Measurements from ENCODE around the gene SUPT3H. TPM values are rescaled to one million over a fixed set of nuclear protein-coding genes. Genes with fewer than 3 reads are reported as not detected.

Gene SUPT3H
- total RNA-seq, 1 experiment from 2014 or later, result 3.6 TPM

DNA sequence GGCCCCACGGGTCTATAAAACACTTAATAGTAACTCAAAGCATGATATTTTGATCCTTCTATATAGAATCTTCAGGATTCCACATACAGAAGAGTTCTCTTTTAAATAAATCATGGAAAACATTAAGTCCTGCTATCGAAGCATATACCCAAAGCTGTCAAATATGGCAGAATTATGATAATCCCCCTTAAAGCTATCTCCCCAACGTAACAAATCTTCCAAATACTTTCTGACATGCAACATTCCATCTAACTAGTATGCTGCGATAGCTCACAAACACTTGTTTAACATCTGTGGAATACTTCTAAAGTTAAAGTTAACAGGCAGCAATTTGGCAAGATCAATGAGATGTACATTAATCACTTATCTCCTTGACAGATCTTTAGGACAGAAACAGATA lies 420.6 kb downstream of the SUPT3H start:
- Histone ChIP-seq H4K20me1 (ENCODE audit: low read length) (no peaks in the 10 kb centered on the region), H3K4me3 (ENCODE audit: low read length) (no peak overlapping the region), H3F3A (ENCODE audit: low read length, unreplicated experiment) (no peaks in the 10 kb centered on the region), H3K4me2 (ENCODE audit: low read length) (no peak overlapping the region), H3K9me3 (ENCODE audit: low read length) (no peaks in the 10 kb centered on the region), H3K27ac (ENCODE audit: low read length) (no peak overlapping the region), H3K4me1 (ENCODE audit: insufficient read depth, low read length) (peaks cover 8% of the 10 kb centered on the region), H3K36me3 (ENCODE audit: low read depth, low read length) (no peaks in the 10 kb centered on the region), H3K9me2 (replicated peaks; ENCODE audit: low read length) (no peaks in the 10 kb centered on the region), H2AFZ (ENCODE audit: low read length) (no peak overlapping the region), H3K9ac (ENCODE audit: low read length) (no peak overlapping the region), H3K79me2 (ENCODE audit: low read length) (no peaks in the 10 kb centered on the region), H3K27me3 (ENCODE audit: low read length) (no peaks in the 10 kb centered on the region)
- intact Hi-C loops (cut with micrococcal nuclease), result no loop called here
- ChIA-PET CTCF (interaction anchor here (0.6 kb wide), 1 partner anchor 184 kb away, joined by 4 read pairs; no protein-coding TSS in a partner anchor), POLR2A (ENCODE audit: unreplicated experiment) (no interaction called here)
- BruUV-seq (replicated peaks), result no TSS peak
- TF ChIP-seq EZH2phosphoT487 (IDR thresholded peaks at IDR 0.05; ENCODE audit: borderline replicate concordance, low read length) (no peak), EZH2 (IDR thresholded peaks at IDR 0.05; ENCODE audit: low read length, unreplicated experiment) (no peak)
- TF ChIP-seq, protein P1, sequence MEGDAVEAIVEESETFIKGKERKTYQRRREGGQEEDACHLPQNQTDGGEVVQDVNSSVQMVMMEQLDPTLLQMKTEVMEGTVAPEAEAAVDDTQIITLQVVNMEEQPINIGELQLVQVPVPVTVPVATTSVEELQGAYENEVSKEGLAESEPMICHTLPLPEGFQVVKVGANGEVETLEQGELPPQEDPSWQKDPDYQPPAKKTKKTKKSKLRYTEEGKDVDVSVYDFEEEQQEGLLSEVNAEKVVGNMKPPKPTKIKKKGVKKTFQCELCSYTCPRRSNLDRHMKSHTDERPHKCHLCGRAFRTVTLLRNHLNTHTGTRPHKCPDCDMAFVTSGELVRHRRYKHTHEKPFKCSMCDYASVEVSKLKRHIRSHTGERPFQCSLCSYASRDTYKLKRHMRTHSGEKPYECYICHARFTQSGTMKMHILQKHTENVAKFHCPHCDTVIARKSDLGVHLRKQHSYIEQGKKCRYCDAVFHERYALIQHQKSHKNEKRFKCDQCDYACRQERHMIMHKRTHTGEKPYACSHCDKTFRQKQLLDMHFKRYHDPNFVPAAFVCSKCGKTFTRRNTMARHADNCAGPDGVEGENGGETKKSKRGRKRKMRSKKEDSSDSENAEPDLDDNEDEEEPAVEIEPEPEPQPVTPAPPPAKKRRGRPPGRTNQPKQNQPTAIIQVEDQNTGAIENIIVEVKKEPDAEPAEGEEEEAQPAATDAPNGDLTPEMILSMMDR (conservative IDR thresholded peaks at IDR 0.05; ENCODE audit: low read depth, low read length), result no peak
- no peak for DNase-seq
- ATAC-seq, result no peak

DNA sequence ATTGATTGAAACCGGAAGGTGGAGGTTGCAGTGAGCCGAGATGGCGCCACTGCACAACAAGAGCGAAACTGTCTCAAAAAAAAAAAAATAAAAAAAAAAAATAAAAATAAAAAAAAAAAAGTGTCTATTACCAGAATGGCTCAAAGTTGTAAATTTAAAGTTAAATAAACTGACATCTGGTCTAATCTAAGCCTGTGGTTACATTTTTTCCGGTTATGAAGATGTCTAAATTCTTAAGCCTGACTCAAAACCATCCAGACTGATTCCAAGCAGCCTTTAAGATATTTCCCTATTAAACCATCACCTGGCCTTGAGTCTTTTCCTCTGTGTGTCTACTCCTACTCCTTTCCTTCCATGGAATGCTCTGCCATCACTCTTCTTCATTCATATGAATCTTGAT lies 421.3 kb downstream of the SUPT3H start:
- intact Hi-C loops (cut with micrococcal nuclease), result no loop called here
- CTCF ChIA-PET, result no interaction called here
- no peak overlapping the region for H2AFZ ChIP-seq (ENCODE audit: low read length)
- no peak for ATAC-seq
- no peaks in the 10 kb centered on the region for H3K9me2 ChIP-seq (replicated peaks; ENCODE audit: low read length)
- no peaks in the 10 kb centered on the region for H3F3A ChIP-seq (ENCODE audit: low read length, unreplicated experiment)
- peaks cover 8% of the 10 kb centered on the region for H3K4me1 ChIP-seq (ENCODE audit: insufficient read depth, low read length)
- H3K27me3 ChIP-seq (ENCODE audit: low read length), result no peaks in the 10 kb centered on the region
- no peak overlapping the region for H3K4me3 ChIP-seq (ENCODE audit: low read length)
- no peaks in the 10 kb centered on the region for H4K20me1 ChIP-seq (ENCODE audit: low read length)
- TF ChIP-seq, protein P1 (conservative IDR thresholded peaks at IDR 0.05; ENCODE audit: low read depth, low read length), result no peak
- TF ChIP-seq EZH2phosphoT487 (IDR thresholded peaks at IDR 0.05; ENCODE audit: borderline replicate concordance, low read length), result no peak
- TF ChIP-seq EZH2 (IDR thresholded peaks at IDR 0.05; ENCODE audit: low read length, unreplicated experiment), result no peak
- H3K9me3 ChIP-seq (ENCODE audit: low read length), result no peaks in the 10 kb centered on the region
- no peak overlapping the region for H3K27ac ChIP-seq (ENCODE audit: low read length)
- H3K4me2 ChIP-seq (ENCODE audit: low read length), result no peak overlapping the region
- no peaks in the 10 kb centered on the region for H3K36me3 ChIP-seq (ENCODE audit: low read depth, low read length)
- POLR2A ChIA-PET (ENCODE audit: unreplicated experiment), result no interaction called here
- no peak overlapping the region for H3K9ac ChIP-seq (ENCODE audit: low read length)
- H3K79me2 ChIP-seq (ENCODE audit: low read length), result no peaks in the 10 kb centered on the region
- BruUV-seq (replicated peaks), result no TSS peak
- no peak for DNase-seq

DNA sequence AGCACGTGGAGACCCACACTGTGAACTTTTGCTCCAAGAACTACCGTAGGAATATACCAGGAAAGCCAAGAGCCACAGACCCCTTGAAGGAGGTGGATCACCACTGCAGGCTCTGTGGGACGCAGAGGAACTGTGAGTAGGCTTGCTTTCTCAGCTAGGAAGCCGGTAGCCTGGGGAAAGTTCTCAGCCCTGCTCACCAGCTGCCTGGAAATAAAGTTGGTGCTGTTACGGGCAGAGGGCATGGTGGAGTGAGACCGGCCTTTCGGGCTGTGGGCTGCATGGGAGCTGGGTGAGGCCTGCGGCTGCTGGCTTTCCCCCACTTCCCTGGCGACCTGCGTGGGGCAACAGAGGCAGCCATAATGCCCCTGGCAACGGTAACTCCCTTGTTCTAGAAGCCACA lies 422.6 kb downstream of the SUPT3H start:
- Histone ChIP-seq H4K20me1 (ENCODE audit: low read length) (no peaks in the 10 kb centered on the region), H3K27ac (ENCODE audit: low read length) (no peak overlapping the region), H3K79me2 (ENCODE audit: low read length) (no peaks in the 10 kb centered on the region), H3K4me2 (ENCODE audit: low read length) (no peak overlapping the region), H3K9ac (ENCODE audit: low read length) (no peak overlapping the region), H3K4me3 (ENCODE audit: low read length) (no peak overlapping the region), H2AFZ (ENCODE audit: low read length) (no peak overlapping the region), H3K9me2 (replicated peaks; ENCODE audit: low read length) (no peaks in the 10 kb centered on the region), H3F3A (ENCODE audit: low read length, unreplicated experiment) (no peaks in the 10 kb centered on the region), H3K27me3 (ENCODE audit: low read length) (no peaks in the 10 kb centered on the region), H3K9me3 (ENCODE audit: low read length) (no peaks in the 10 kb centered on the region), H3K36me3 (ENCODE audit: low read depth, low read length) (no peaks in the 10 kb centered on the region), H3K4me1 (ENCODE audit: insufficient read depth, low read length) (no peaks in the 10 kb centered on the region)
- no TSS peak for BruUV-seq (replicated peaks)
- ATAC-seq (no peak), DNase-seq (no peak)
- ChIA-PET CTCF (no interaction called here), POLR2A (ENCODE audit: unreplicated experiment) (no interaction called here)
- intact Hi-C loops (cut with micrococcal nuclease), result no loop called here
- TF ChIP-seq, protein P1 (conservative IDR thresholded peaks at IDR 0.05; ENCODE audit: low read depth, low read length), result no peak
- TF ChIP-seq EZH2phosphoT487 (IDR thresholded peaks at IDR 0.05; ENCODE audit: borderline replicate concordance, low read length) (no peak), EZH2 (IDR thresholded peaks at IDR 0.05; ENCODE audit: low read length, unreplicated experiment) (no peak)

Measured in PC-3 (cell line).